Measurements from ENCODE around the gene C6orf120. TPM values are rescaled to one million over a fixed set of nuclear protein-coding genes. Genes with fewer than 3 reads are reported as not detected.

C6orf120 gene
- total and polyA plus RNA-seq, 2 of the 13 experiments (the other 11 are each of a cell fraction or from before 2014, with no cell fraction given): 21.7 to 29.9 TPM

- peak; percentile 92 for TF ChIP-seq PAXIP1 (CRISPR knock-in tag; conservative IDR thresholded peaks at IDR 0.05)
- no peak for TF ChIP-seq ZZZ3 (CRISPR knock-in tag; IDR thresholded peaks at IDR 0.05; ENCODE audit: borderline replicate concordance)
- TF ChIP-seq RXRA (CRISPR knock-in tag; IDR thresholded peaks at IDR 0.05): peak; percentile 57
- no peak for TF ChIP-seq THAP7 (CRISPR knock-in tag; IDR thresholded peaks at IDR 0.05)
- TF ChIP-seq MEIS1 (CRISPR knock-in tag; IDR thresholded peaks at IDR 0.05; ENCODE audit: borderline replicate concordance): no peak
- TF ChIP-seq IKZF5 (CRISPR knock-in tag; IDR thresholded peaks at IDR 0.05): peak; percentile 80
- TF ChIP-seq ZNF782 (CRISPR knock-in tag; IDR thresholded peaks at IDR 0.05; ENCODE audit: borderline replicate concordance): no peak
- 0 out of 2 replicates have a peak, but pooled peaks have one; percentile 18 for TF ChIP-seq MAF1 (CRISPR knock-in tag; IDR thresholded peaks at IDR 0.05; ENCODE audit: borderline replicate concordance)
- 0 out of 2 replicates have a peak, but pooled peaks have one; percentile 6 for TF ChIP-seq ZNF460 (CRISPR knock-in tag; IDR thresholded peaks at IDR 0.05; ENCODE audit: borderline replicate concordance)
- peak; percentile 50; the same call in 1 of the 2 replicates for TF ChIP-seq HHEX (CRISPR knock-in tag; IDR thresholded peaks at IDR 0.05)
- peak; percentile 95 for TF ChIP-seq ZFP1 (CRISPR knock-in tag; IDR thresholded peaks at IDR 0.05)
- no peak; the same call in 1 of the 2 replicates for TF ChIP-seq ZNF724P (CRISPR knock-in tag; IDR thresholded peaks at IDR 0.05; ENCODE audit: borderline replicate concordance)
- peak; percentile 57; the same call in 1 of the 2 replicates for TF ChIP-seq IRF9 (CRISPR knock-in tag; IDR thresholded peaks at IDR 0.05; ENCODE audit: borderline replicate concordance)
- no peak; the same call in 1 of the 2 replicates for TF ChIP-seq ZNF276 (CRISPR knock-in tag; IDR thresholded peaks at IDR 0.05; ENCODE audit: low read depth)
- no peak for TF ChIP-seq ZNF484 (CRISPR knock-in tag; IDR thresholded peaks at IDR 0.05; ENCODE audit: borderline replicate concordance, low read depth)
Measured at GRCh38 chr6:169725125-169726048, 23.5 kb downstream of the C6orf120 start (continued).
